ENCODE data around the gene TTC9C. TPM values are rescaled to one million over a fixed set of nuclear protein-coding genes. Genes with fewer than 3 reads are reported as not detected.
"Not testable (repeated sequence)": the region's sequence is repeated elsewhere in the genome, so short reads cannot be mapped to it uniquely, and the experiment has no call there.

The TTC9C gene
- total RNA-seq, 1 donor from 2014 or later = 40.8 TPM

- Mint-ChIP-seq H3K4me3 (ENCODE audit: low read depth) (peak overlapping the region; percentile 85), H3K27me3 (no peaks in the 10 kb centered on the region), H3K4me1 (ENCODE audit: low read depth) (peaks cover 30% of the 10 kb centered on the region), H3K36me3 (ENCODE audit: insufficient read depth) (peaks cover 26% of the 10 kb centered on the region), H3K9me3 (ENCODE audit: low read depth) (no peaks in the 10 kb centered on the region), H3K27ac (peak overlapping the region; percentile 91)
- TF ChIP-seq, protein P1, sequence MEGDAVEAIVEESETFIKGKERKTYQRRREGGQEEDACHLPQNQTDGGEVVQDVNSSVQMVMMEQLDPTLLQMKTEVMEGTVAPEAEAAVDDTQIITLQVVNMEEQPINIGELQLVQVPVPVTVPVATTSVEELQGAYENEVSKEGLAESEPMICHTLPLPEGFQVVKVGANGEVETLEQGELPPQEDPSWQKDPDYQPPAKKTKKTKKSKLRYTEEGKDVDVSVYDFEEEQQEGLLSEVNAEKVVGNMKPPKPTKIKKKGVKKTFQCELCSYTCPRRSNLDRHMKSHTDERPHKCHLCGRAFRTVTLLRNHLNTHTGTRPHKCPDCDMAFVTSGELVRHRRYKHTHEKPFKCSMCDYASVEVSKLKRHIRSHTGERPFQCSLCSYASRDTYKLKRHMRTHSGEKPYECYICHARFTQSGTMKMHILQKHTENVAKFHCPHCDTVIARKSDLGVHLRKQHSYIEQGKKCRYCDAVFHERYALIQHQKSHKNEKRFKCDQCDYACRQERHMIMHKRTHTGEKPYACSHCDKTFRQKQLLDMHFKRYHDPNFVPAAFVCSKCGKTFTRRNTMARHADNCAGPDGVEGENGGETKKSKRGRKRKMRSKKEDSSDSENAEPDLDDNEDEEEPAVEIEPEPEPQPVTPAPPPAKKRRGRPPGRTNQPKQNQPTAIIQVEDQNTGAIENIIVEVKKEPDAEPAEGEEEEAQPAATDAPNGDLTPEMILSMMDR (IDR thresholded peaks at IDR 0.05; ENCODE audit: unreplicated experiment) = no peak
- no peak for DNase-seq (ENCODE audit: low spot score, unreplicated experiment)
These were observed 2.0 kb upstream of the TTC9C start for GRCh38 chr11:62726156-62726914.

DNA sequence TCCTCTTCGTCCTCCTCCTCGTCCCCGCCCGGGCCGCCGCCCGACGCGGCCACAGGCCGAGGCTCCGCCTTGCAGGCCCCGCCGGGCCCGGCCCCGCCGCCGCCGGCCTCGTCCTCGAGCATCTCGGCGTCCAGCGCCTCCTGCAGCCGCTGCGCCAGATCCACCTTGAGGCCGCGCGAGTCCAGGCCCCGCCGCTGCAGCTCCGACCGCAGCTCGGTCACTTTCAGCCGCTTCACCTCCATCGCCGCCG is 1.4 kb upstream of the TTC9C start:
- TF ChIP-seq, protein P1 (IDR thresholded peaks at IDR 0.05; ENCODE audit: unreplicated experiment) = no peak
- Mint-ChIP-seq H3K27ac (peak overlapping the region; percentile 52), H3K27me3 (no peaks in the 10 kb centered on the region), H3K36me3 (ENCODE audit: insufficient read depth) (peaks cover 21% of the 10 kb centered on the region), H3K4me1 (ENCODE audit: low read depth) (peaks cover 30% of the 10 kb centered on the region), H3K4me3 (ENCODE audit: low read depth) (peak overlapping the region; percentile 85), H3K9me3 (ENCODE audit: low read depth) (no peaks in the 10 kb centered on the region)
- DNase-seq (ENCODE audit: low spot score, unreplicated experiment) = no peak

GRCh38 chr11:62727165-62727871 is 968 bp upstream of the TTC9C start, which contains the start of gene HNRNPUL2:
TSS of gene HNRNPUL2 (minus strand) at chr11:62727457. CDS start at chr11:62727156, 301 bp downstream.
- TF ChIP-seq, protein P1 (IDR thresholded peaks at IDR 0.05; ENCODE audit: unreplicated experiment) = no peak
- DNase-seq (ENCODE audit: low spot score, unreplicated experiment) = peak; percentile 97
- H3K27me3 Mint-ChIP-seq = no peaks in the 10 kb centered on the region
- H3K36me3 Mint-ChIP-seq (ENCODE audit: insufficient read depth) = peaks cover 16% of the 10 kb centered on the region
- peaks cover 28% of the 10 kb centered on the region for H3K4me1 Mint-ChIP-seq (ENCODE audit: low read depth)
- peak within 1 kb of the TSS; percentile 85 for H3K4me3 Mint-ChIP-seq (ENCODE audit: low read depth)
- H3K27ac Mint-ChIP-seq = peak within 1 kb of the TSS; percentile 99
- H3K9me3 Mint-ChIP-seq (ENCODE audit: low read depth) = no peaks in the 10 kb centered on the region

GRCh38 chr11:62727872-62728170 is 465 bp upstream of the TTC9C start:
- Mint-ChIP-seq H3K27me3 (no peaks in the 10 kb centered on the region), H3K9me3 (ENCODE audit: low read depth) (no peaks in the 10 kb centered on the region), H3K27ac (peak overlapping the region; percentile 99), H3K4me1 (ENCODE audit: low read depth) (peaks cover 28% of the 10 kb centered on the region), H3K4me3 (ENCODE audit: low read depth) (peak overlapping the region; percentile 85), H3K36me3 (ENCODE audit: insufficient read depth) (peaks cover 12% of the 10 kb centered on the region)
- peak; percentile 69 for DNase-seq (ENCODE audit: low spot score, unreplicated experiment)
- TF ChIP-seq, protein P1 (IDR thresholded peaks at IDR 0.05; ENCODE audit: unreplicated experiment) = no peak

DNA sequence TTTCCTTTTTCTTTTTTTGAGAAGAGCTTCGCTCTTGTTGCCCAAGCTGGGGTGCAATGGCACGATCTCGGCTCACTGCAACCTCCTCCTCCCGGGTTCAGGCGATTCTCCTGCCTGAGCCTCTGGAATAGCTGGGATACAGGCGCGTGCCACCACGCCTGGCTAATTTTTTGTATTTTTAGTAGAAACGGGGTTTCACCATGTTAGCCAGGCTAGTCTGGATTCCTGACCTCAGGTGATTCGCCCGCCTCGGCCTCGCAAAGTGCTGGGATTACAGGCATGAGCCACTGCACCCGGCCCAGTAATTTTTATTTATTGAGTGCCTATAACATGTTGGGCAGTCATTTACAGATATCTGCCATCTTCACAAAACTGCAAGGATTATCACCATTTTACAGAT is 1.8 kb downstream of the TTC9C start:
- Mint-ChIP-seq H3K4me1 (ENCODE audit: low read depth) (peaks cover 16% of the 10 kb centered on the region), H3K27ac (peak overlapping the region; percentile 69), H3K4me3 (ENCODE audit: low read depth) (peak overlapping the region; percentile 65)
- not testable (repeated sequence) for H3K27me3 Mint-ChIP-seq; H3K36me3 Mint-ChIP-seq (ENCODE audit: insufficient read depth); DNase-seq (ENCODE audit: low spot score, unreplicated experiment); H3K9me3 Mint-ChIP-seq (ENCODE audit: low read depth)

GRCh38 chr11:62732830-62733229 is 4.5 kb downstream of the TTC9C start:
- peaks cover 10% of the 10 kb centered on the region for H3K36me3 Mint-ChIP-seq (ENCODE audit: insufficient read depth)
- no peaks in the 10 kb centered on the region for H3K9me3 Mint-ChIP-seq (ENCODE audit: low read depth)
- no peaks in the 10 kb centered on the region for H3K27me3 Mint-ChIP-seq
- peak overlapping the region; percentile 27 for H3K27ac Mint-ChIP-seq
- TF ChIP-seq, protein P1 (IDR thresholded peaks at IDR 0.05; ENCODE audit: unreplicated experiment) = no peak
- H3K4me1 Mint-ChIP-seq (ENCODE audit: low read depth) = peaks cover 7% of the 10 kb centered on the region
- no peak overlapping the region for H3K4me3 Mint-ChIP-seq (ENCODE audit: low read depth)
- no peak for DNase-seq (ENCODE audit: low spot score, unreplicated experiment)

Data from progenitor cell of endocrine pancreas (in vitro differentiated cells).